B cell (primary cell): ENCODE data around the gene MAIP1. TPM values are rescaled to one million over a fixed set of nuclear protein-coding genes. Genes with fewer than 3 reads are reported as not detected.

Source experiments
- ATAC-seq: fragments of 200-7000 bp; cut with Tn5 transposase; one replicate; pipeline ENCODE4 v1.10.0; 2021; ENCODE audit warnings: low read depth, mild to moderate bottlenecking, moderate number of reproducible peaks, moderate library complexity
- CTCF ChIA-PET: fragments of 350-600 bp; sonication (Branson Sonifier 250); formaldehyde crosslinking; loops from one replicate; lab custom pipeline; 2021; ENCODE audit warnings: antibody characterized with exemption, inconsistent platforms; lab: Charles Lee
- POLR2A ChIA-PET: fragments of 350-600 bp; sonication (Branson Sonifier 250); formaldehyde crosslinking; loops from one replicate; lab custom pipeline; 2021; ENCODE audit warnings: antibody characterized with exemption; lab: Charles Lee
- DNase-seq: peaks from one replicate; pipeline ENCODE4 v3.0.0; 2013
- H2AFZ ChIP-seq: 2 replicates; pipeline ENCODE4 v1.6.1; 2012; ENCODE audit warnings: mild to moderate bottlenecking, low read depth, low read length; ENCODE audit not compliant: insufficient read depth, poor library complexity, severe bottlenecking
- H3K27ac ChIP-seq, 2 donors: 1 replicate in 1 of 2; 2 replicates in 1 of 2; pipeline ENCODE4 v1.5.1; 2012 to 2013; ENCODE audit warnings: low read length in 2 of 2, mild to moderate bottlenecking in 2 of 2, moderate library complexity in 1 of 2
- H3K27me3 ChIP-seq, 4 experiments: fragments of 200-600 bp in 1 of 4; sonication (generic) in 1 of 4; replicated peaks in 1 of 4; 1 replicate in 2 of 4; 2 replicates in 2 of 4; pipeline versions ENCODE4 v1.6.1 to v1.7.0; 2013 to 2016; ENCODE audit warnings: low read length in 3 of 4, mild to moderate bottlenecking in 2 of 4, mixed read lengths in 1 of 4, moderate library complexity in 1 of 4; ENCODE audit not compliant: insufficient read depth in 4 of 4, control insufficient read depth in 3 of 4; ENCODE audit errors: control extremely low read depth in 1 of 4
- H3K36me3 ChIP-seq, 2 experiments: replicated peaks in 1 of 2; 1 replicate in 1 of 2; 2 replicates in 1 of 2; pipeline versions ENCODE4 v1.6.1 to v1.7.1; 2013; ENCODE audit warnings: low read length in 1 of 2; ENCODE audit not compliant: insufficient read depth in 2 of 2, control insufficient read depth in 1 of 2; ENCODE audit errors: control extremely low read depth in 1 of 2, extremely low read depth in 1 of 2
- H3K4me1 ChIP-seq, 2 donors: fragments of 200-600 bp in 1 of 2; sonication (generic) in 1 of 2; 1 replicate in 1 of 2; 2 replicates in 1 of 2; pipeline versions ENCODE4 v1.5.1 to v1.6.1; 2013 to 2017; ENCODE audit warnings: low read length in 2 of 2; ENCODE audit not compliant: control insufficient read depth in 2 of 2, insufficient read depth in 2 of 2
- H3K4me2 ChIP-seq: replicated peaks from 2 replicates; pipeline ENCODE3; 2012; ENCODE audit warnings: mild to moderate bottlenecking, low read depth, low read length; ENCODE audit not compliant: poor library complexity, severe bottlenecking
- H3K4me3 ChIP-seq, 5 experiments: fragments of 200-600 bp in 1 of 5; sonication (generic) in 1 of 5; 1 replicate in 3 of 5; 2 replicates in 2 of 5; pipeline versions ENCODE4 v1.5.1 to v1.7.0; 2011 to 2016; ENCODE audit warnings: low read length in 4 of 5, mild to moderate bottlenecking in 4 of 5, low read depth in 2 of 5, control low read depth in 1 of 5, moderate library complexity in 1 of 5; ENCODE audit not compliant: insufficient read depth in 1 of 5; ENCODE audit errors: control extremely low read depth in 1 of 5, extremely low read depth in 1 of 5
- H3K79me2 ChIP-seq: fragments of 200-600 bp; sonication (generic); one replicate; pipeline ENCODE4 v1.6.0; 2016; ENCODE audit warnings: low read length; ENCODE audit not compliant: control insufficient read depth, insufficient read depth
- H3K9ac ChIP-seq: fragments of 200-600 bp; sonication (generic); 2 replicates; pipeline ENCODE4 v1.6.1; 2017; ENCODE audit warnings: mild to moderate bottlenecking, low read length, moderate library complexity
- H3K9me3 ChIP-seq, 3 donors: one replicate each; pipeline versions ENCODE4 v1.6.1 to v1.7.1; 2013; ENCODE audit warnings: low read length in 2 of 3; ENCODE audit not compliant: control insufficient read depth in 2 of 3, insufficient read depth in 1 of 3; ENCODE audit errors: control extremely low read depth in 1 of 3
- H4K20me1 ChIP-seq: 2 replicates; pipeline ENCODE4 v1.6.0; 2012; ENCODE audit warnings: mild to moderate bottlenecking, low read length; ENCODE audit not compliant: insufficient read depth, control insufficient read depth, poor library complexity, severe bottlenecking
- H3K27ac Mint-ChIP-seq: one replicate; pipeline ENCODE4 v1.8.0; 2021; ENCODE audit warnings: mixed read lengths
- H3K27me3 Mint-ChIP-seq: one replicate; pipeline ENCODE4 v1.8.0; 2021; ENCODE audit warnings: mixed read lengths
- H3K4me1 Mint-ChIP-seq: one replicate; pipeline ENCODE4 v1.8.0; 2021; ENCODE audit warnings: mixed read lengths
- H3K4me3 Mint-ChIP-seq: one replicate; pipeline ENCODE4 v1.8.0; 2021; ENCODE audit warnings: mixed read lengths
- H3K9me3 Mint-ChIP-seq: one replicate; pipeline ENCODE4 v1.8.0; 2022; ENCODE audit warnings: mixed read lengths; ENCODE audit not compliant: insufficient read depth
- CTCF ChIP-seq: fragments of 200-600 bp; IDR thresholded peaks from one replicate; pipeline ENCODE4 v1.8.0; 2022; ENCODE audit warnings: antibody characterized with exemption, mild to moderate bottlenecking
- EZH2 ChIP-seq: IDR thresholded peaks from 2 replicates; pipeline ENCODE4 v1.6.1; 2012; ENCODE audit warnings: borderline replicate concordance, low read depth, mild to moderate bottlenecking, moderate library complexity, low read length; ENCODE audit not compliant: insufficient read depth, poor library complexity, severe bottlenecking
- WGBS: methylation state at CpG from one replicate; pipeline ENCODE4 v1.1.5; 2013; ENCODE audit warnings: missing lambda C conversion rate; ENCODE audit not compliant: insufficient coverage; 5-methylcytosine and 5-hydroxymethylcytosine counted together
- intact Hi-C: fragments of 100-400 bp; cut with micrococcal nuclease; formaldehyde crosslinking; loops from one replicate; pipeline ENCODE4 v1.10.0; 2022
- polyA plus RNA-seq: library from polyadenylated mRNA; depleted of rRNA; stranded (reverse); fragments of >200 nt; gene quantifications from 2 replicates; pipeline ENCODE4 v1.2.3, GENCODE V29; 2012
- total RNA-seq, 2 donors: library from RNA; stranded (reverse); fragments of 120-200 nt in 1 of 2; gene quantifications; 1 replicate in 1 of 2; 2 replicates in 1 of 2; pipeline versions ENCODE4 v1.2.3 to v1.2.4, GENCODE V29; 2013 to 2022

The MAIP1 gene
- total and polyA plus RNA-seq, 2 donors (not counting 1 experiment from before 2014, with no cell fraction given), result 14.4 to 15.8 TPM

DNA sequence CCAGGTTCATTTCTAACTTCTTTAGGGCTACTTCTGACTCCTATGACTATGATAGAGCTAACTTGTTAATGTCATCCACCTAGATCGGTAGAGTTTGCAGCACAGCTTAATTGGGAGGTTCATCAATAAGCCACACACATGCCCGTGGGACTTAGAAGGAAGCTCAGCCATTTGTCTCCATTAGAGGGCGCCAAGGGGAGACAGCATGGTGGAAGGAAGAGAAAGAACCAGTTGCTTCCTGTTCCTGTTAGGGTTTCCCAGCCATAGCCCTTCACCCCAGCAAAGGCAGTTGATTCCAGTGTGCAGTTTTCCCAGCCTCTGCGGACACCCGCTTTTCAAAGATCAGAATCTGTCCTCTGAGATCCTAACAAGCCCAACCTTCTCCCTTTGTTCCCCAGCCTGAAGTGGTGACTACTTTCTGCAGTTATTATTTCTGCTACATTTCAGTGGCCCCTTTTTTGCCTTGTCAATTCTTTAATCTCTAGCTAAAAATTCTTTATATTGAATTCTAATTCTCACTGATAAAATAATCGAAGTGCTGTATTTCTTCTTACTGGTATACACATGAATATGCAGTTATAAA is 30.3 kb downstream of the MAIP1 start:
- H3K36me3 ChIP-seq, result no peaks in the 10 kb centered on the region
- POLR2A ChIA-PET, result no interaction called here
- peaks cover 0 to 4% (median 0%) of the 10 kb centered on the region in 3 donors for H3K9me3 ChIP-seq
- H2AFZ ChIP-seq, result peak overlapping the region; percentile 45
- no peak for TF ChIP-seq EZH2
- TF ChIP-seq CTCF, result peak; percentile 38
- DNase-seq (peak; percentile 43), ATAC-seq (peak; percentile 41)
- no peaks in the 10 kb centered on the region for H3K4me1 ChIP-seq
- H3K27ac ChIP-seq, result no peak overlapping the region
- WGBS, result 75% methylated on average over 4 of the region's 6 CpGs
- Mint-ChIP-seq H3K9me3 (peaks cover 2% of the 10 kb centered on the region), H3K27ac (no peak overlapping the region), H3K27me3 (no peaks in the 10 kb centered on the region), H3K4me1 (no peaks in the 10 kb centered on the region), H3K4me3 (no peak overlapping the region)
- intact Hi-C loops, result no loop called here
- CTCF ChIA-PET, result interaction anchor here (1.0 kb wide), 1 partner anchor 484 kb away, joined by 3 read pairs; no protein-coding TSS in a partner anchor
- H4K20me1 ChIP-seq, result no peaks in the 10 kb centered on the region
- H3K79me2 ChIP-seq, result no peaks in the 10 kb centered on the region
- no peak overlapping the region for H3K4me2 ChIP-seq
- H3K27me3 ChIP-seq, result peaks cover 0 to 2% (median 0%) of the 10 kb centered on the region in 4 experiments
- H3K9ac ChIP-seq, result no peak overlapping the region
- no peak overlapping the region for H3K4me3 ChIP-seq

GRCh38 chr2:199987586-199987985 is 32.2 kb downstream of the MAIP1 start:
- Histone ChIP-seq H3K4me1 (no peaks in the 10 kb centered on the region), H3K9me3 (peaks cover 0 to 4% (median 0%) of the 10 kb centered on the region in 3 donors), H3K79me2 (no peaks in the 10 kb centered on the region), H3K9ac (no peak overlapping the region), H2AFZ (no peak overlapping the region), H3K36me3 (no peaks in the 10 kb centered on the region), H4K20me1 (no peaks in the 10 kb centered on the region), H3K27ac (no peak overlapping the region), H3K4me2 (no peak overlapping the region), H3K27me3 (peaks cover 0 to 2% (median under 1%) of the 10 kb centered on the region in 4 experiments), H3K4me3 (no peak overlapping the region)
- H3K4me1 Mint-ChIP-seq, result no peaks in the 10 kb centered on the region
- ChIA-PET POLR2A (no interaction called here), CTCF (interaction anchor here (1.2 to 1.8 kb wide), 2 partner anchors 8 to 484 kb away, joined by 3 to 4 read pairs; no protein-coding TSS in a partner anchor)
- TF ChIP-seq EZH2, result no peak
- no peak for TF ChIP-seq CTCF
- DNase-seq (no peak), ATAC-seq (no peak)
- H3K4me3 Mint-ChIP-seq, result no peak overlapping the region
- no peaks in the 10 kb centered on the region for H3K27me3 Mint-ChIP-seq
- intact Hi-C loops, result no loop called here
- 100% methylated on average over 1 of the region's 2 CpGs for WGBS
- H3K9me3 Mint-ChIP-seq, result peaks cover 2% of the 10 kb centered on the region
- H3K27ac Mint-ChIP-seq, result no peak overlapping the region
